Measurements from ENCODE around the gene DENND5B.

GRCh38 chr12:31393004-31393550 is 197.9 kb downstream of the DENND5B start:
- no peak for TF ChIP-seq CTCF (IDR thresholded peaks at IDR 0.05)
- TF ChIP-seq POLR2AphosphoS5 (IDR thresholded peaks at IDR 0.05) = no peak
